HG02763 (cell line): ENCODE results near the gene ZNF211.

ENCODE experiments used
- ATAC-seq: cut with Tn5 transposase; IDR thresholded peaks from one replicate; pipeline ENCODE4 v1.9.1; 2021; ENCODE audit warnings: mild to moderate bottlenecking, moderate library complexity; ENCODE audit not compliant: unreplicated experiment

The ZNF211 gene

DNA sequence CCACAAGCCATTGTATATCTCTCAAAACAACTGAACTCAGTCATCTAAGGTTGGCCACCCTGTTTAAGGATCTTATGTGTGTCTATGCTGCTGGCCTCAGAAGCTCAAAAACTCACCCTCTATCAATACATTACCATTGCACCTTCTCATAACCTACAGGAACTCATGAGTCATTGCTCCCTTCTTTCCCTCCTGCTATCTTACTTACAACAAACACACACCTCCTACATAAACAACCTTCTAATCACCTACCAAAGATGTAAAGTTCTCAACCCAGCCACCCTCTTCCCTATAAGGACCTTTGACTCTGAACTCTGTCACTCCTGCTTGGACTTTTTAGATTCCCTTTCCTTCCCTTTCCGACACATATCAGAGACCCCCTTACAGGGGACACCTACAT lies 22.5 kb downstream of the ZNF211 start:
- no peak for ATAC-seq

DNA sequence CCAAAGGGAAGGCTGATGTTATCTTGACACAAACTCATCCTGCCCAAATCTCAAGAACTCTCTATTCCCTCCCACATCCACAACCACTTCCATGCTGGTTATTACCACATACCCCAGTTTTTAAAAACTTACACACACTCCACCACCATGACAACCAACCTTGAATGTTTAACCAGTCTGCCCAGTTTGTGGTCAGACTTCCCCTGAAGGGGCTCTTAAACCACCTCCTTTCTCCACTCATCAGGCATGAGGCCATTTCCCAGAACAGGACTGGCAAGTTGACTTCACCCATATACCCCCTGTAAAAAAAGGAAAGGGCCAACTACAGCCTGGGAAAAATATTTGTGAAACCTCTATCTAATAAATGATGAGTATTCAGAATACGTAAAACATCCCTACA lies 23.4 kb downstream of the ZNF211 start:
- no peak for ATAC-seq

DNA sequence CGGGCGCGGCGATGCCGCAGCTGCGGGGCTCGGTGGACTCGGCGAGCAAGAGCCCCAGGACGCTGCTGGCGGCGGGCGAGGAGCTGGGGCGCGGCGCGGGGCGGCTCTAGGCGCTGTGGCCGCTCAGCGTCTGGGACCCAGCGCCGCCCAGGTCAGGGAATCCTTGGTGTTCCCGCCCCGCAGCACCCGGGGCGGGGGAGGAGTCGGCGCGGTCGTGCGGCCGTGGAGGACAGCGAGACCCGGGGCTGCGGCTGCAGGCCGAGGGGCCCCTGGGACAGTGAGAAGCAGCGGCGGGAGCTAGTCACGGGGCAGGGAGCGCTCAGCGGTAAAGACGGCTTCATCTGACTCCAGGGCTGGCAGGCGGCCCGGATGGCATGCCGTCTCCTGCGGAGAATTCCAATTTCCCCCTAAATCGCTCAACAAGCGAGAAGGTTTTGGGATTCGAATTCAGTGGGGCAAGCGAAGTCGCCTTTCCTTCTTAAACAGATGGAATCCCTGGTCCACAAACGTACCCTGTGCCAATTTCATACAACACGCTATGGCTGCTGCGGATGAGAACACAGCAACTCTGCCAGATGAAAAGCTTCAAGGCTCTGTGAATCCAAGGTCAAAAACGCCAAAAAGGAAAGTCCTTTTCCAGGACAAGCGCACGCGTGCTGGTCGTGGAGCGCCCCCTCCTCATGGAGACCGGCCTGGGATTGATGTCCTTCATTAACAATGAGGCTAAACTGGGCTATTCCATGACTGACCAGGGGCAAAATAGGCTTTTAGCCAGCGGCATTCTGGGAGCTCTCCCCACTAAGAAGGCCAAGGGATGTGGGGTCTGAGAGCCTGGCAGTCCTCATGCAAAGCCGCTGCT lies 31.5 kb downstream of the ZNF211 start:
- ATAC-seq, result no peak

DNA sequence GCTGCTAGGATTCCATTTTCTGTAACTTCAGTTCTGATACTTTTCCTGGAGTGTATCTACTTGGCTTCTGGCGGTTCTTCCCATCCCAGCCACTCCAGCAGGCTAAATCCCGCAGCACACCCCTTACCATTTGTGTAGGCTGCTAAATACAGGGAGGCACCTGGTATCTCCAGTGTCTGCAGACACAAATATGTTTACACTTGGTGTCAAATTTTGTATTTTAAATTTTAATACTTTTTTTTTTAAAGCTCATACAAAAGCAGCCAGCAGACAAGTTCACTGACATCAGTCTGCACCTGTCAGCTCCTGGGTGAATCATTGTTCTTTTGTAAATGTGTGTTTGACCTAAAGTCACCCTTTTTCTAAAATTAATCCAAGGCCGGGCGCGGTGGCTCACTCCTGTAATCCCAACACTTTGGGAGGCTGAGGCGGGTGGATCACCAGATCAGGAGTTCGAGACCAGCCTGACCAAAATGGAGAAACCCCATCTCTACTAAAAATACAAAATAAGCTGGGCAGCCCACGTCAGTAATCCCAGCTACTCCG lies 32.4 kb downstream of the ZNF211 start:
- no peak for ATAC-seq

DNA sequence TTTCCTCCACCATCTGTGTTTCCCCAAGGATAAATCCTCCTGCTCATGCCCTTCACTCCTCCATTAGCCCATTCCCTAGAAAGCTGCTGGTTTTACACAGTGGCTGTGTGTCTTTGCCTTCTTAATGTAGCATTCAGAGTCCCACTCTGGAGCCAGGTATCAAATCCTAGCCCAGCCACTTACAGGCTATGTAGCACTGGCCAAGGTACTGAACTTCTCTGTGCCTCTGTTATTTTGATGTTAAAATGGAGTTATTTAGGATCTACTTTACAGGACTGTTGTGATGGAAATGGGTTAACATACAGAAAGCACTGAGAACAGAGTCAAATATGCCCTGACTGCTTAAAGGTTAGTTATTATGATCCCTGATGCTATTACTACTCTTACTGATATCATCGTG lies 34.3 kb downstream of the ZNF211 start:
- no peak for ATAC-seq

DNA sequence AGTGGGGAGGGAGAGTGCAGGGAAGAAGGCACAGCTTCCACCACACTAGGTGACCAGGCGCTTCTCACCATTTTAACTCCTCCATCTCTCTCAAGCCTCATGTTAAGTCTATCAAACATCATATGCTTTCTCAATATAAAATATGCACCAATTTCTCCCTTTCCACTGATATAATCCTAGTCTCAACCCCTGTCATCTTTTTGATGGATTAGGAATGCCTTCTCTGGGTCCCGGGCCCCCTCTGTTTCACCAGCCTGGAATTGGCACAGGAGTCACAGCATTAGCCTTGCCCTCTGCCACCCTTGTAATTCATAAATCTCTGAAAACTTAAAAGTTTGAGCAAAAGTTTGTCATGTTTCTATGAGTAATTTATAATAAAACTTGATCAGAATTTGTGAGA lies 35.7 kb downstream of the ZNF211 start, which contains the start of gene ZSCAN4:
TSS of gene ZSCAN4 (plus strand) at position 301 of the 400 bp plus-strand sequence. CDS start 7,211 bp downstream, outside the sequence.
- no peak for ATAC-seq

DNA sequence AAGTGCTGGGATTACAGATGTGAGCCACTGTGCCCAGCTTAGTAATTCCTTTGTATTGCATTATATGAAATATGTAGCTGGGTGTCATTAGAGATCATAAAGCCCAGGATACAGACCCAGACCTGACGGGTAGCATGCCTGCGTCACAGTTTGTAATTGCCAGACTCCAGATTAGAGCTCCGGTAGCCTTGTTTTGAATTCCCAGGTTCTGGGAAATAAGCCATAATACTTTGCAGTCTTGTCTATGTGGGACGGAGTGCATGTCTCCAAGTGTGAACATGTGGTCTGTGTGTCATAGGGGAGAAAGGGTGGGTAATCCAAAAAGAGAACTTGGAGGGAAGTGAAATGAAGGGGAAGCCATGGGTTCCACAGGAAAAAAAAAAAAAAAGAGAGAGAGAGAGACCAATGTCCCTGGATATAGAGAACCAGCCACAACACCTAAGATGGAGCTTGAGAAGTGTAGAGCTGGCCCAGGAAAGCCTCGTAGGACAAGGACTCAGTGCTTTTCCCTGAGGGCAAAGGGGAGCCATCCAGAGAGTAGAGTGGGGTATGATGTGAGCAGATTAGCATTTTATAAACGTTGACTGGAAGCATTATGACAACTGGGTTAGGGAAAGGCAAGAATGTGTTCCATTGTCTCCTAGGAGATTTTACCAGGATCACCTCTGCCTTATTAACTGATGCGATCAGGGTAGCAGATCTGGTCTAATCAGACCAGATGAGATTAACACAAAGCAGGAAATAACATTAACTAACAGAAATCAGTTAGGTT lies 38.3 kb downstream of the ZNF211 start:
- ATAC-seq, result no peak

DNA sequence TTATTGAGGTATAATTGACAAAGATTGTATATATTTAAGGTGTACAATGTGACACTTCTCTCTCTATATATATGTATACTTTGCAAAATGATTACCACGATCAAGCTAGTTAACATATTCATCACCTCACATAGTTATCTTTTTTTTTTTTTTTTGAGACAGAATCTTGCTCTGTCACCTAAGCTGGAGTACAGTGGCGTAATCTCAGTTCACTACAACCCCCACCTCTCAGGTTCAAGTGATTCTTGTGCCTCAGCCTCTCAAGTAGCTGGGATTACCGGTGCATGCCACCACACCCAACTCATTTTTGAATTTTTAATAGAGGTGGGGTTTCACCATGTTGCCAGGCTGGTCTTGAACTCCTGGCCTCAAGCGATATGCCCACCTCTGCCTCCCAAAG lies 39.5 kb downstream of the ZNF211 start:
- no peak for ATAC-seq

DNA sequence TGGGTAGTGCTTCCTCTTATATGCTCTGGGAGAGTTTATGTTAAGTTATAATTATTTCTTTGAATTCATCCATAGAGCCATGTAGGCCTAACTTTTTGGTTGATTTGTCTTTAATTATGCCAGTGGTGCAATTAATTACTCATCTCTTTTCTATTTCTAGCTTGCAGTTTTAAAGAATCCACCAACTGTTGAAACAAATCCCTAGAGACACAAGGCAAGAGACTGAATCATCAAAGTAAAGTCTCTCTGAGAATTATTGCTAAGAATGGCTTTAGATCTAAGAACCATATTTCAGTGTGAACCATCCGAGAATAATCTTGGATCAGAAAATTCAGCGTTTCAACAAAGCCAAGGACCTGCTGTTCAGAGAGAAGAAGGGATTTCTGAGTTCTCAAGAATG lies 42.9 kb downstream of the ZNF211 start:
- no peak for ATAC-seq

DNA sequence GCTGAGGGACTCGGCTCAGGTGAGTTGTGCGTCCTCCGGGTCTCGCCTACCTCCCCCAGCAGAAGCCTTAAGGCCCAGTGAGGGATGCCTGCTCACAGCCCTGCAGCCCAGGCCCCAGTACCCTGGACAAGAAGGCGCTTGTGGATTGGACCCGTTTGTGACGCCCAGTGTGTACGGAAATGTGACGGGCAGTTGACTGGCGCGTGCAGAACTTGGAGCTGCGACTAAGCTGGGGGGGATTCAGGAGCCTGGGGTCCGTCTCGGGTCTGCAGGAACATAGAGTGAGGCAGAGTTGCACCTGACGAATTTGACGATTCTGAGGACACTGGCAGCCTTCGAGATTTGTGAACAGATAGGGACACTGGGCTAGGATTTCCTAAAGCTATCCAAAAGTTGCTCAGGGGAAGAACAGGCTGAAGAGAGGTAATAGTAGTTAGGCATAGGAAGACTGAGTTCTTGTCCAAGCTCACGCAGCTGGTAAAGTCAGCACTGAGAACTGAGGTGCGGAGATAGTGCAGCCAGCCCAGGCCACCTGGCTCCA lies 49.3 kb downstream of the ZNF211 start:
- no peak for ATAC-seq

DNA sequence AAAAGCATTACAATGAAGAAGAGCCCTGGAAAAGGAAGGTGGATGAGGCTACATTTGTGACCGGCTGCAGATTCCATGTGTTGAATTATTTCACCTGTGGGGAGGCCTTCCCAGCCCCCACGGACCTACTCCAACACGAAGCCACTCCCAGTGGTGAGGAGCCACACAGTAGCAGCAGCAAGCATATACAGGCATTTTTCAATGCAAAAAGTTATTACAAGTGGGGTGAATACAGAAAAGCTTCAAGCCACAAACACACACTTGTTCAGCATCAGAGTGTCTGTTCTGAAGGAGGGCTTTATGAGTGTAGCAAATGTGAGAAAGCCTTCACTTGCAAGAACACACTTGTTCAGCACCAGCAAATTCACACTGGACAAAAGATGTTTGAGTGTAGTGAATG lies 53.8 kb downstream of the ZNF211 start:
- ATAC-seq, result no peak

DNA sequence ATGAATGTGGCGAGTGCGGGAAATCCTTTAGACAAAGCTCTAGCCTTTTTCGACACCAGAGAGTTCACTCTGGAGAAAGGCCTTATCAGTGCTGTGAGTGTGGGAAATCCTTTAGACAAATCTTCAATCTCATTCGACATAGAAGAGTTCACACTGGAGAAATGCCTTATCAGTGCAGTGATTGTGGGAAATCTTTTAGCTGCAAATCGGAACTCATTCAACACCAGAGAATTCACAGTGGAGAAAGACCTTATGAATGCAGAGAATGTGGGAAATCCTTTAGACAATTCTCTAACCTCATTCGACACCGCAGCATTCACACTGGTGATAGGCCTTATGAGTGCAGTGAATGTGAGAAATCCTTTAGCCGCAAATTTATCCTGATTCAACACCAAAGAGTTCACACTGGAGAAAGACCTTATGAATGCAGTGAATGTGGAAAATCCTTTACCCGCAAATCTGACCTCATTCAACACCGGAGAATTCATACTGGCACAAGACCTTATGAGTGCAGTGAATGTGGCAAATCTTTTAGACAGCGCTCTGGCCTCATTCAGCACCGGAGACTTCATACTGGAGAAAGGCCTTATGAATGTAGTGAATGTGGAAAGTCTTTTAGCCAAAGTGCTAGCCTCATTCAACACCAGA lies 54.5 kb downstream of the ZNF211 start:
- ATAC-seq, result no peak

DNA sequence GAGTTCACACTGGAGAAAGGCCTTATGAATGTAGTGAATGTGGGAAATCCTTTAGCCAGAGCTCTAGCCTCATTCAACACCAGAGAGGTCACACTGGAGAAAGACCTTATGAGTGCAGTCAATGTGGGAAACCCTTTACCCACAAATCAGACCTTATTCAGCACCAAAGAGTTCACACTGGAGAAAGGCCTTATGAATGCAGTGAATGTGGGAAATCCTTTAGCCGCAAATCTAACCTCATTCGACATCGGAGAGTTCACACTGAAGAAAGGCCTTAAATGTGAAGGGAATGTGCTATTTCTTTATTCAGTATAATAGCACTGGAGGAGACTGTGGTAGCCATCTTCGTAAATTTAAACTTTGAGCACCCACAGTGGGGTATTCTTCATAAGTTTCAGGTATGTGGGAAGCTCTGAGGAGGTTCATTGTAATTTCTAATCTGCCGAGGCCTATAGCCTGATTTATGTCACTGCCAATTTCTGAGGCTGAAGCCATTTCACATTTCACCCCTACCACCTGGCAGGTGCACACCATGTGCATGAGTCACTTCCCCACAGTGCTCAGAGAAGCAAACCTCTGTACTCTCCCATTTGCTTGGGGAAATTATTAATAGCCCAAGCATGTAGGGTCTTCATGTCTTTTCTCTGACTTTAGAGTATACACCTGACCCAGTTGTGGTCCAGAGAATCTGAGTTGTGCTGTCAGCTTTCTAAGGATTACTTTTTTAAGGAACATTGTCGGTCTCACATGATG lies 55.2 kb downstream of the ZNF211 start:
- ATAC-seq, result no peak

DNA sequence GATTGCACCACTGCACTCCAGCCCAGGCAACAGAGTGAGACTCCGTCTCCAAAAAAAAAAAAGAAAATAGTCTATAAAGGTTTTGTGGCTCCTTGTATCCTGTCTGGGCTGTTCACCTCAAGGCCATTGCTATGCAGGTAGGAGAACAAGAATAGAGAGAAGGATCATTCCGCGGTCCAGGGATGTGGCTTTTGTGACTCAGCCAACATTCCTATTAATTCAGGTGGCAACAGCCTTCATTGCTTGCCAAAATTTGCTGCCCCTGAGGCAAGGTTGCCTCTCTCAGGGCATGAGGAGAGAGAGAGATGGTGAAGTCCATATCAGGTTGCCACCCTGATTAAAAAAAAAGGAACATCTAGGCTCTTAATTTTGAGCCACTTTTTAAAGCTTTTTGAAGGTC lies 56.8 kb downstream of the ZNF211 start:
- ATAC-seq, result no peak
